HepG2 (cell line): ENCODE data around the gene ASTN2.

Experiments used
- CBX1 ChIP-seq: IDR thresholded peaks from one replicate; pipeline ENCODE4 v1.6.1; 2016; ENCODE audit warnings: antibody characterized with exemption, low read depth
- ELF1 ChIP-seq: sonication (generic); formaldehyde crosslinking; IDR thresholded peaks from 2 replicates; pipeline ENCODE4 v1.4.0; 2020; ENCODE audit warnings: missing genetic modification reagents
- FOXA3 ChIP-seq: IDR thresholded peaks from 2 replicates; pipeline ENCODE4 v1.6.1; 2016; ENCODE audit warnings: missing genetic modification reagents, missing compliant biosample characterization
- NFYB ChIP-seq: sonication (generic); formaldehyde crosslinking; IDR thresholded peaks from 2 replicates; pipeline ENCODE4 v1.4.0; 2020; ENCODE audit warnings: missing genetic modification reagents
- RFX5 ChIP-seq: IDR thresholded peaks from 2 replicates; pipeline ENCODE4 v1.6.1; 2011; ENCODE audit warnings: low read depth, low read length, improper control_type of control experiment
- TCF7L2 ChIP-seq: IDR thresholded peaks from 2 replicates; pipeline ENCODE4 v1.6.1; 2011; ENCODE audit warnings: mild to moderate bottlenecking, low read depth, low read length, moderate library complexity
- TF ChIP-seq, protein P1 (sequence below): sonication (generic); formaldehyde crosslinking; IDR thresholded peaks from 2 replicates; pipeline ENCODE4 v1.8.0; 2022; ENCODE audit warnings: missing genetic modification reagents, mild to moderate bottlenecking, moderate library complexity, borderline replicate concordance
- TF ChIP-seq, protein P2 (sequence below): sonication (generic); formaldehyde crosslinking; IDR thresholded peaks from 2 replicates; pipeline ENCODE4 v1.5.0; 2020; ENCODE audit warnings: mild to moderate bottlenecking, missing genetic modification reagents, moderate library complexity
- TF ChIP-seq, protein P3 (sequence below): sonication (generic); formaldehyde crosslinking; IDR thresholded peaks from 2 replicates; pipeline ENCODE4 v1.4.0; 2020; ENCODE audit warnings: missing genetic modification reagents, borderline replicate concordance

DNA sequence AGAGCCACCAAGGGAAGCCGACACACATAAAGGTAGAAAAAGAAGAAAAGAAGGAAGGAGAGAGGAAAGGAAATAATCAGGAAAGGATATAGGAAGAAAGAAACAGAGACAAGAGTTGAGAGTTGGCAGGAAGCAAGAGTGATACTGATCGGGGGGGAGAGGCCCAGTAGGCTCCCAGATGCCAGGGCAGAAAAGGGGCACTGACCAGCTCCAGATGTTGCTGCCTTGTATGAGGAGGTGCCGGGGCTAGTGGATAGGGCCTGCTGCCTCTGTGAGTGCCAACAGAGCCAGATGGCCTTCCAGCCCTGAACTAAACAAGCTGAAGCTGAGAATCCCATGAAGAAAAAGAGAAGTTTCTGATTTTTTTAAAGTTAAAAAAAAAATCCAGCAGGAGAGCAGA is 809.8 kb downstream of the ASTN2 start:
- no peak for TF ChIP-seq TCF7L2
- no peak for TF ChIP-seq FOXA3 (CRISPR knock-in tag)
- TF ChIP-seq RFX5 = no peak
- TF ChIP-seq CBX1 = no peak
- TF ChIP-seq, protein P1, sequence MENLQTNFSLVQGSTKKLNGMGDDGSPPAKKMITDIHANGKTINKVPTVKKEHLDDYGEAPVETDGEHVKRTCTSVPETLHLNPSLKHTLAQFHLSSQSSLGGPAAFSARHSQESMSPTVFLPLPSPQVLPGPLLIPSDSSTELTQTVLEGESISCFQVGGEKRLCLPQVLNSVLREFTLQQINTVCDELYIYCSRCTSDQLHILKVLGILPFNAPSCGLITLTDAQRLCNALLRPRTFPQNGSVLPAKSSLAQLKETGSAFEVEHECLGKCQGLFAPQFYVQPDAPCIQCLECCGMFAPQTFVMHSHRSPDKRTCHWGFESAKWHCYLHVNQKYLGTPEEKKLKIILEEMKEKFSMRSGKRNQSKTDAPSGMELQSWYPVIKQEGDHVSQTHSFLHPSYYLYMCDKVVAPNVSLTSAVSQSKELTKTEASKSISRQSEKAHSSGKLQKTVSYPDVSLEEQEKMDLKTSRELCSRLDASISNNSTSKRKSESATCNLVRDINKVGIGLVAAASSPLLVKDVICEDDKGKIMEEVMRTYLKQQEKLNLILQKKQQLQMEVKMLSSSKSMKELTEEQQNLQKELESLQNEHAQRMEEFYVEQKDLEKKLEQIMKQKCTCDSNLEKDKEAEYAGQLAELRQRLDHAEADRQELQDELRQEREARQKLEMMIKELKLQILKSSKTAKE (CRISPR knock-in tag) = no peak
- TF ChIP-seq, protein P2, sequence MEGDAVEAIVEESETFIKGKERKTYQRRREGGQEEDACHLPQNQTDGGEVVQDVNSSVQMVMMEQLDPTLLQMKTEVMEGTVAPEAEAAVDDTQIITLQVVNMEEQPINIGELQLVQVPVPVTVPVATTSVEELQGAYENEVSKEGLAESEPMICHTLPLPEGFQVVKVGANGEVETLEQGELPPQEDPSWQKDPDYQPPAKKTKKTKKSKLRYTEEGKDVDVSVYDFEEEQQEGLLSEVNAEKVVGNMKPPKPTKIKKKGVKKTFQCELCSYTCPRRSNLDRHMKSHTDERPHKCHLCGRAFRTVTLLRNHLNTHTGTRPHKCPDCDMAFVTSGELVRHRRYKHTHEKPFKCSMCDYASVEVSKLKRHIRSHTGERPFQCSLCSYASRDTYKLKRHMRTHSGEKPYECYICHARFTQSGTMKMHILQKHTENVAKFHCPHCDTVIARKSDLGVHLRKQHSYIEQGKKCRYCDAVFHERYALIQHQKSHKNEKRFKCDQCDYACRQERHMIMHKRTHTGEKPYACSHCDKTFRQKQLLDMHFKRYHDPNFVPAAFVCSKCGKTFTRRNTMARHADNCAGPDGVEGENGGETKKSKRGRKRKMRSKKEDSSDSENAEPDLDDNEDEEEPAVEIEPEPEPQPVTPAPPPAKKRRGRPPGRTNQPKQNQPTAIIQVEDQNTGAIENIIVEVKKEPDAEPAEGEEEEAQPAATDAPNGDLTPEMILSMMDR = no peak
- no peak for TF ChIP-seq NFYB
- TF ChIP-seq, protein P3, sequence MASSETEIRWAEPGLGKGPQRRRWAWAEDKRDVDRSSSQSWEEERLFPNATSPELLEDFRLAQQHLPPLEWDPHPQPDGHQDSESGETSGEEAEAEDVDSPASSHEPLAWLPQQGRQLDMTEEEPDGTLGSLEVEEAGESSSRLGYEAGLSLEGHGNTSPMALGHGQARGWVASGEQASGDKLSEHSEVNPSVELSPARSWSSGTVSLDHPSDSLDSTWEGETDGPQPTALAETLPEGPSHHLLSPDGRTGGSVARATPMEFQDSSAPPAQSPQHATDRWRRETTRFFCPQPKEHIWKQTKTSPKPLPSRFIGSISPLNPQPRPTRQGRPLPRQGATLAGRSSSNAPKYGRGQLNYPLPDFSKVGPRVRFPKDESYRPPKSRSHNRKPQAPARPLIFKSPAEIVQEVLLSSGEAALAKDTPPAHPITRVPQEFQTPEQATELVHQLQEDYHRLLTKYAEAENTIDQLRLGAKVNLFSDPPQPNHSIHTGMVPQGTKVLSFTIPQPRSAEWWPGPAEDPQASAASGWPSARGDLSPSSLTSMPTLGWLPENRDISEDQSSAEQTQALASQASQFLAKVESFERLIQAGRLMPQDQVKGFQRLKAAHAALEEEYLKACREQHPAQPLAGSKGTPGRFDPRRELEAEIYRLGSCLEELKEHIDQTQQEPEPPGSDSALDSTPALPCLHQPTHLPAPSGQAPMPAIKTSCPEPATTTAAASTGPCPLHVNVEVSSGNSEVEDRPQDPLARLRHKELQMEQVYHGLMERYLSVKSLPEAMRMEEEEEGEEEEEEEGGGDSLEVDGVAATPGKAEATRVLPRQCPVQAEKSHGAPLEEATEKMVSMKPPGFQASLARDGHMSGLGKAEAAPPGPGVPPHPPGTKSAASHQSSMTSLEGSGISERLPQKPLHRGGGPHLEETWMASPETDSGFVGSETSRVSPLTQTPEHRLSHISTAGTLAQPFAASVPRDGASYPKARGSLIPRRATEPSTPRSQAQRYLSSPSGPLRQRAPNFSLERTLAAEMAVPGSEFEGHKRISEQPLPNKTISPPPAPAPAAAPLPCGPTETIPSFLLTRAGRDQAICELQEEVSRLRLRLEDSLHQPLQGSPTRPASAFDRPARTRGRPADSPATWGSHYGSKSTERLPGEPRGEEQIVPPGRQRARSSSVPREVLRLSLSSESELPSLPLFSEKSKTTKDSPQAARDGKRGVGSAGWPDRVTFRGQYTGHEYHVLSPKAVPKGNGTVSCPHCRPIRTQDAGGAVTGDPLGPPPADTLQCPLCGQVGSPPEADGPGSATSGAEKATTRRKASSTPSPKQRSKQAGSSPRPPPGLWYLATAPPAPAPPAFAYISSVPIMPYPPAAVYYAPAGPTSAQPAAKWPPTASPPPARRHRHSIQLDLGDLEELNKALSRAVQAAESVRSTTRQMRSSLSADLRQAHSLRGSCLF (CRISPR knock-in tag) = no peak
- TF ChIP-seq ELF1 (CRISPR knock-in tag) = no peak
